Upper lobe of right lung (tissue), 1 donor: Measurements from ENCODE around the gene C11orf21. TPM values are rescaled to one million over a fixed set of nuclear protein-coding genes. Genes with fewer than 3 reads are reported as not detected.

ENCODE experiments used
- ATAC-seq: fragments of 200-7000 bp; cut with Tn5 transposase; one replicate; pipeline ENCODE4 v1.9.1; 2020; ENCODE audit warnings: mild to moderate bottlenecking, moderate library complexity
- DNase-seq: peaks from one replicate; pipeline ENCODE4 v3.0.0-alpha.2; 2020
- H3K27ac ChIP-seq: fragments of 200-600 bp; one replicate; pipeline ENCODE4 v1.8.0; 2022
- H3K27me3 ChIP-seq: fragments of 200-600 bp; one replicate; pipeline ENCODE4 v1.8.0; 2022; ENCODE audit warnings: mild to moderate bottlenecking
- H3K36me3 ChIP-seq: fragments of 200-600 bp; one replicate; pipeline ENCODE4 v1.8.0; 2022
- H3K4me1 ChIP-seq: fragments of 200-600 bp; one replicate; pipeline ENCODE4 v1.8.0; 2022
- H3K4me3 ChIP-seq: fragments of 200-600 bp; one replicate; pipeline ENCODE4 v1.8.0; 2022; ENCODE audit warnings: mild to moderate bottlenecking
- H3K9me3 ChIP-seq: fragments of 200-600 bp; one replicate; pipeline ENCODE4 v1.8.0; 2022
- intact Hi-C: fragments of 100-400 bp; cut with DNase I; formaldehyde crosslinking; loops from one replicate; pipeline ENCODE4 v1.11.0; 2022
- total RNA-seq: library from RNA; stranded (reverse); fragmentation: NEBNext Ultra II Directional; extraction: Animal tissue kit (Norgen Biotek cat#: 25700); gene quantifications from one replicate; pipeline ENCODE4 v1.2.1, GENCODE V29; 2021
- TF ChIP-seq, protein P1 (sequence below): fragments of 200-600 bp; IDR thresholded peaks from one replicate; pipeline ENCODE4 v1.8.0; 2022; ENCODE audit warnings: antibody characterized with exemption
- donor health status: DM: no; HTN: yes; CAD: no; lungs with severe emphysema.

C11orf21 gene
- total RNA-seq, 1 donor from 2014 or later: 6.5 TPM

DNA sequence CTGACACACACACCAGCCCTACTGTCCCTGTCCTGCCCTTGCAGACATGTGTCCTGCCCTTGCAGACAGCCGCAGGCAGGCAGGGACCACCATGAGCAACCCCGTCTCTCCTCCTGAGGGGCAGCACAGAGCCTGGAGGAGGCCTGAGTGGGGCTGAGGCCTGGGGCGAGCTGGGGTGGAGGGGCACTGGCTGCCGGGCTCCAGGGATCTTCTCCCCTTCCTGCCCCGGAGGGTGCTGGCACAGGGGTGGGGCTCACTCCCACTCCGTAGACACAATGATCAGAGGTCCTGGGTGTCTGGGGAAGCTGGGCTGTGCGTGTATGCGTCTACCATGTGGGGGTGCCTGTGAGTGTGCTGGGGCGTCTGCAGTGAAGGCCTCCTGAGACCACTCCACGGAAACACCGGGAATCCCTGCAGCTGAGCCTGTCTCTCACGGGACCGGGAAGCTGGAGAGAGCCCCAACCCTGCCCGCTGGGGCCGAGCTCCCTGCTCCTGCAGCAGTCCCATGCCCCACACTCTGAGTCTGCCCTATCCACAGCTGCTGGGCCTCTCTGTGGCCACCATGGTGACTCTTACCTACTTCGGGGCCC lies 683 bp upstream of the C11orf21 start:
- peaks cover 36% of the 10 kb centered on the region for H3K4me1 ChIP-seq
- no peaks in the 10 kb centered on the region for H3K36me3 ChIP-seq
- peak overlapping the region; percentile 31 for H3K4me3 ChIP-seq
- TF ChIP-seq, protein P1, sequence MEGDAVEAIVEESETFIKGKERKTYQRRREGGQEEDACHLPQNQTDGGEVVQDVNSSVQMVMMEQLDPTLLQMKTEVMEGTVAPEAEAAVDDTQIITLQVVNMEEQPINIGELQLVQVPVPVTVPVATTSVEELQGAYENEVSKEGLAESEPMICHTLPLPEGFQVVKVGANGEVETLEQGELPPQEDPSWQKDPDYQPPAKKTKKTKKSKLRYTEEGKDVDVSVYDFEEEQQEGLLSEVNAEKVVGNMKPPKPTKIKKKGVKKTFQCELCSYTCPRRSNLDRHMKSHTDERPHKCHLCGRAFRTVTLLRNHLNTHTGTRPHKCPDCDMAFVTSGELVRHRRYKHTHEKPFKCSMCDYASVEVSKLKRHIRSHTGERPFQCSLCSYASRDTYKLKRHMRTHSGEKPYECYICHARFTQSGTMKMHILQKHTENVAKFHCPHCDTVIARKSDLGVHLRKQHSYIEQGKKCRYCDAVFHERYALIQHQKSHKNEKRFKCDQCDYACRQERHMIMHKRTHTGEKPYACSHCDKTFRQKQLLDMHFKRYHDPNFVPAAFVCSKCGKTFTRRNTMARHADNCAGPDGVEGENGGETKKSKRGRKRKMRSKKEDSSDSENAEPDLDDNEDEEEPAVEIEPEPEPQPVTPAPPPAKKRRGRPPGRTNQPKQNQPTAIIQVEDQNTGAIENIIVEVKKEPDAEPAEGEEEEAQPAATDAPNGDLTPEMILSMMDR: no peak
- peak; percentile 72 for DNase-seq
- intact Hi-C loops: loop anchor here (5.0 kb wide), 2 partner anchors 105 to 120 kb away; no protein-coding TSS in a partner anchor
- peak; percentile 45 for ATAC-seq
- peak overlapping the region; percentile 66 for H3K27ac ChIP-seq
- no peaks in the 10 kb centered on the region for H3K27me3 ChIP-seq
- no peaks in the 10 kb centered on the region for H3K9me3 ChIP-seq

DNA sequence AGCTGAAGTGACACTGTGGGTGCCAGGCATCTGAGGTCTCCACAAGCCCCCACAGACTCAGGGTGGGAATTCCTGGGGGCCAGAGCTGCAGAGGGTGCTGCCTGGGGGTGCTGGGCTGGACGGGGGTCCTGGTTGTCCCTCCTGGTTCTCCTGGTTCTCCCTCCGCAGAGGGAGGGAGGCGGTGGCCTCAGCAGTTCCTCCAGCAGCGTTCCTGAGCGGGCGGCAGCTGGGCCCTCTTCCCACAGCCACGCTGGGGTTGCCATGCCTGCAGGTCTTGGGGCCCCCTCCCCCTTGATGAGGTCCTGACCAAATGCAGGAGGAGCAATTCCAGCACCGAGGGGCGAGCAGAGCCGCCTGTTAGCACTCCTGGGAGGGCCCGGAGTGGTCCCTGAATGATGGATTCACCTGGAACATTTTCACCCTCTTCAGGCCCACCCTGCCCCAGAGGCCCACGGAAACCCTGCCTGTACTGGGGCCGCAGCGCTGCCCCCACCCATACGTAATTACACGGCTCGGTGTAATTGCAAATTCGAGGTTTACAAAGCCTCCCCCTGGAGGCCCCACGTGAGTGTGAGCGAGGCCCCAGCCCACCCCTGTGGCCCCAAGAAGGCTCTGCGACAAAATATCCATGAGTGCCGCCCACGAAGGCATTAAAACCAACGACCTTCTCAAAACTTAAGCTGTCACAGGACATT lies 635 bp downstream of the C11orf21 start:
- H3K4me3 ChIP-seq: peak overlapping the region; percentile 31
- DNase-seq (peak; percentile 68), ATAC-seq (no peak)
- intact Hi-C loops: loop anchor here (5.0 kb wide), 2 partner anchors 104 to 121 kb away; no protein-coding TSS in a partner anchor
- H3K27me3 ChIP-seq: no peaks in the 10 kb centered on the region
- TF ChIP-seq, protein P1: no peak
- H3K36me3 ChIP-seq: no peaks in the 10 kb centered on the region
- H3K4me1 ChIP-seq: peaks cover 25% of the 10 kb centered on the region
- no peaks in the 10 kb centered on the region for H3K9me3 ChIP-seq
- peak overlapping the region; percentile 66 for H3K27ac ChIP-seq

DNA sequence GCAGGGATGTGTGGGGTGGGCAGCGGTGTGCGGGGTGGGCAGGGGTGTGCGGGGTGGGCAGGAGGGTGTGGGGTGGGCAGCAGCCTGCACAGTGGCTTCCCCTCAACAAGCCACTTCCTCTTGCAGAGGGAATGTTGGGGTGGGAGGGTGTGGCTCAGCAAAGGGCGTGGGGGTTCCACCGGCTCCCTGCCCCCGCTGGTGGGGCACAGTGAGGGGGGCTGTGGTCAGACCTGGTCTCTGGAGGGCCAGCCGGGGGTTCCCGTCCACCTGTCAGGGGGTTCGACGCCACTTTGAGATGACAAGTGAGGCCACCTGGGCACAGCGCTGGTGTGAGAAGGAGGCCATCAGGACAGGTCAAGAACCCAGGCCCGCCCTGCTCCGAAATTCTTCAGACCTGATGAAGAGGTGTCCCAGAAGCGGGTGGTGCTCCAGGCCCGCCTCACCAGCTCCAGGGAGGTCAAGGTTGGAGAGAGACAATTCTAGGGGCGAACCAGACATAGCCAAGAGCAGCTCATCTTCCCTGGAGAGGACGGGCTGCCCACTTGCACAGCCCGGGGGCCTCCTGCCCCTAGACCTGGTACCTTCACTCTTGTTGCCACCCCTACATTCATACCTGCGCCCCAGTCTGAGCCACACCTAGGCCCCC lies 1.3 kb downstream of the C11orf21 start:
- TF ChIP-seq, protein P1: no peak
- H3K27ac ChIP-seq: peak overlapping the region; percentile 66
- no peaks in the 10 kb centered on the region for H3K27me3 ChIP-seq
- DNase-seq: peak; percentile 69
- no peaks in the 10 kb centered on the region for H3K36me3 ChIP-seq
- H3K4me3 ChIP-seq: peak overlapping the region; percentile 31
- intact Hi-C loops: loop anchor here (5.0 kb wide), 2 partner anchors 103 to 122 kb away; no protein-coding TSS in a partner anchor
- peaks cover 21% of the 10 kb centered on the region for H3K4me1 ChIP-seq
- ATAC-seq: no peak
- H3K9me3 ChIP-seq: no peaks in the 10 kb centered on the region

DNA sequence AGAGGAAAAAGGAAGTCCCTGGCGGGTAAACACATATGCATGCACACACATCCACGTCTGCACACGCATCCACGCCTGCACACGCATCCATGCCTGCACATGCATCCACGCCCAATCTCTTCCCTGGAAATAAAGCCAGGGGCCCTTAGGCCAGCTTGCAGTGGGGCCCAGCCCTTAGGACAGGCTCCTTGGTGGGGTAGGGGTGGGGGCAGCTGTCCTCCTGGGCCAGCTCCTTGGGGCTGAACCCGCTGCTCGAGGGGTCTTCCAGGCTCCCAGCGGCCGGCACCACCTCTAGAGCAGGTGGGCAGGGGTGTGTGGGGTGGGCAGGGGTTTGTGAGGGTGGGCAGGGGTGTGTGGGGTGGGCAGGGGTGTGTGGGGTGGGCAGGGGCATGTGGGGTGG lies 1.9 kb downstream of the C11orf21 start:
- Histone ChIP-seq H3K9me3 (no peaks in the 10 kb centered on the region), H3K36me3 (no peaks in the 10 kb centered on the region), H3K27me3 (no peaks in the 10 kb centered on the region), H3K27ac (no peak overlapping the region), H3K4me1 (peaks cover 14% of the 10 kb centered on the region), H3K4me3 (no peak overlapping the region)
- TF ChIP-seq, protein P1: no peak
- DNase-seq (no peak), ATAC-seq (no peak)
- intact Hi-C loops: loop anchor here (5.0 kb wide), 2 partner anchors 102 to 123 kb away; no protein-coding TSS in a partner anchor

DNA sequence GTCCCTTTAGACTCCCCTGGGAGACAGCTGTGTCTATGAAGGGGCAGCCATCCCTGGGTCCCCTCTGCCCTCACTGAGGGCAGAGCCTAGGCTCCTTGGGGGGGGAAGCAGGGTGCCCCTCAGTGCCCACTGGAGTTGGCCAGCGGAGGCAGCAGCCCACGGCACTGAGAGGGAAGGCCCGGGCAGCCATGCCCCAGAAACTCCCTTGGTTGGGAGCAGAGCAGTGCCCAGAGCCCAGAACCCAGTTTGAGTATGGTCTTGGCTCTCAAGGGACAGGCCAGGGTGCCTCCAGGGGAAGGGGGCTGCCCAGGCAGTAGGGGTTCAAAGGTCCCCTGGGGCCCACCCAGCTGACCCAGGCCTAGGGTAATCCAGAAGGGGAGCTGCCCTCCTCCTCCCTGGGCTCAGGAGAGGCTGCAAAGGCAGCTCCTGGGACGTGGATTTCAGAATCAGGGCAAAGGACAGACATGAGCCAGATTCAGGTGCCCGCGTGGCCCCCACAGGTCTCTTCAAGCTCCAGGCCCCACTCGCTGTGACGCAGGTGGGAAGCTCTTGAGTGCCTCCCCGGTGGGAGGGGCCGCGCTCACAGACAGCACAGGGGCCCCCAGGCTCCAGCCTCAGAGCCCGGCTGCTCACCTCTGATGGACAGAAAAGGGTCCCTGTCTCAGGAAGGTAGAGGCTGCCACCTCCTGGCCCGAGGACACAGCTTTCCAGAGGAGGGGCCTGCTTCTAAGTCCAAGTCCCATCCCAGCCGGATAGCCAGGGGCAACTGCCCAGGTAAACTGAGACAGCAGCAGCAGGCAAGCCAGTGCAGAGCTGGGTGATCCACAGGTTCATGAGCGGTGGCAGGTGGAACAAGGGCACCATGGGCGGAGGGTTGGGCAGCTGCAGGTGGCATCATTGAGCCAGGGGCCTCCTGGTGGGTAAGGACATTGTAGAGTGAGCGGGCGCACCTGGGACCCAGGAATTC lies 2.6 kb downstream of the C11orf21 start:
- TF ChIP-seq, protein P1: peak; percentile 28
- Histone ChIP-seq H3K4me3 (no peak overlapping the region), H3K27ac (no peak overlapping the region), H3K36me3 (no peaks in the 10 kb centered on the region), H3K4me1 (peaks cover 8% of the 10 kb centered on the region), H3K27me3 (no peaks in the 10 kb centered on the region), H3K9me3 (no peaks in the 10 kb centered on the region)
- no peak for ATAC-seq
- DNase-seq: peak; percentile 70
- intact Hi-C loops: no loop called here
